IMR-90 (cell line): Measurements from ENCODE around the gene TCF12. TPM values are rescaled to one million over a fixed set of nuclear protein-coding genes. Genes with fewer than 3 reads are reported as not detected.

ENCODE experiments used
- ATAC-seq: fragments of 200-7000 bp; cut with Tn5 transposase; 2 replicates; pipeline ENCODE4 v1.9.1; 2020; ENCODE audit warnings: low read depth, mild to moderate bottlenecking, moderate library complexity
- BruUV-seq: library from RNA; stranded (reverse); fragments of 400-500 nt; replicated peaks from 2 replicates; lab custom pipeline; 2021; lab: Mats Ljungman, UMichigan
- CTCF ChIA-PET: fragments of 300-600 bp; formaldehyde crosslinking; extraction: SDS; loops from one replicate; lab custom pipeline; 2021; ENCODE audit warnings: antibody characterized with exemption; lab: Yijun Ruan, JAX
- POLR2A ChIA-PET: fragments of 300-600 bp; sonication (Branson Sonifier 250); formaldehyde crosslinking; loops from one replicate; lab custom pipeline; 2022; ENCODE audit warnings: antibody characterized with exemption; ENCODE audit not compliant: unreplicated experiment; lab: Charles Lee
- DNase-seq: peaks from one replicate; pipeline ENCODE4 v3.0.0; 2013
- H2AFZ ChIP-seq: replicated peaks from 2 replicates; pipeline ENCODE3; 2013; ENCODE audit warnings: low read length, mild to moderate bottlenecking; ENCODE audit not compliant: poor library complexity
- H2AK5ac ChIP-seq: 2 replicates; pipeline ENCODE4 v1.6.1; 2013; ENCODE audit warnings: low read depth, low read length, inconsistent platforms
- H2AK9ac ChIP-seq: replicated peaks from 2 replicates; pipeline ENCODE3; 2013; ENCODE audit warnings: mild to moderate bottlenecking, low read depth, low read length, moderate library complexity; ENCODE audit not compliant: poor library complexity
- H2BK120ac ChIP-seq: 2 replicates; pipeline ENCODE4 v1.6.1; 2013; ENCODE audit warnings: low read depth, low read length, inconsistent platforms
- H2BK15ac ChIP-seq: 3 replicates; pipeline ENCODE4 v1.6.1; 2013; ENCODE audit warnings: low read depth, low read length, inconsistent platforms
- H2BK20ac ChIP-seq: 2 replicates; pipeline ENCODE4 v1.6.1; 2013; ENCODE audit warnings: low read depth, mild to moderate bottlenecking, inconsistent platforms, low read length, moderate library complexity
- H2BK5ac ChIP-seq: 2 replicates; pipeline ENCODE4 v1.6.1; 2013; ENCODE audit warnings: mild to moderate bottlenecking, low read depth, low read length, inconsistent platforms; ENCODE audit not compliant: poor library complexity, severe bottlenecking
- H3K14ac ChIP-seq: replicated peaks from 2 replicates; pipeline ENCODE4 v1.6.1; 2013; ENCODE audit warnings: low read depth, low read length, inconsistent platforms
- H3K18ac ChIP-seq: 2 replicates; pipeline ENCODE4 v1.6.1; 2013; ENCODE audit warnings: low read depth, low read length, control low read depth
- H3K23ac ChIP-seq: 2 replicates; pipeline ENCODE4 v1.6.1; 2013; ENCODE audit warnings: low read depth, low read length, inconsistent platforms
- H3K27ac ChIP-seq: 2 replicates; pipeline ENCODE4 v1.5.1; 2013; ENCODE audit warnings: mild to moderate bottlenecking, control low read depth, low read length; ENCODE audit not compliant: insufficient read depth
- H3K27me3 ChIP-seq: 2 replicates; pipeline ENCODE4 v1.6.1; 2013; ENCODE audit warnings: low read length; ENCODE audit not compliant: control insufficient read depth, insufficient read depth
- H3K36me3 ChIP-seq: 2 replicates; pipeline ENCODE4 v1.6.1; 2013; ENCODE audit warnings: low read length, mixed read lengths; ENCODE audit not compliant: control insufficient read depth, insufficient read depth
- H3K4ac ChIP-seq: 2 replicates; pipeline ENCODE4 v1.6.1; 2013; ENCODE audit warnings: low read depth, low read length, inconsistent platforms
- H3K4me1 ChIP-seq: 2 replicates; pipeline ENCODE4 v1.6.1; 2013; ENCODE audit warnings: low read length, mixed read lengths; ENCODE audit not compliant: control insufficient read depth, insufficient read depth
- H3K4me2 ChIP-seq: 2 replicates; pipeline ENCODE4 v1.6.1; 2013; ENCODE audit warnings: low read depth, mild to moderate bottlenecking, control low read depth, low read length, moderate library complexity
- H3K4me3 ChIP-seq: 2 replicates; pipeline ENCODE4 v1.5.1; 2013; ENCODE audit warnings: low read depth, mild to moderate bottlenecking, control low read depth, low read length, moderate library complexity; ENCODE audit not compliant: insufficient read depth
- H3K56ac ChIP-seq: 2 replicates; pipeline ENCODE4 v1.6.1; 2013; ENCODE audit warnings: low read length, inconsistent platforms; ENCODE audit not compliant: insufficient read depth; ENCODE audit errors: extremely low read depth
- H3K79me1 ChIP-seq, 2 experiments: 2 replicates each; pipeline ENCODE4 v1.6.1; 2013; ENCODE audit warnings: low read length in 2 of 2, inconsistent platforms in 1 of 2, low read depth in 1 of 2
- H3K9ac ChIP-seq: 2 replicates; pipeline ENCODE4 v1.6.1; 2013; ENCODE audit warnings: low read depth, low read length, control low read depth
- H3K9me1 ChIP-seq: 2 replicates; pipeline ENCODE4 v1.6.1; 2013; ENCODE audit warnings: low read length, inconsistent platforms; ENCODE audit not compliant: insufficient read depth
- H3K9me3 ChIP-seq: 2 replicates; pipeline ENCODE4 v1.6.1; 2013; ENCODE audit warnings: low read length; ENCODE audit not compliant: control insufficient read depth, insufficient read depth
- H4K20me1 ChIP-seq: 2 replicates; pipeline ENCODE4 v1.6.1; 2013; ENCODE audit warnings: low read length, inconsistent platforms; ENCODE audit not compliant: insufficient read depth
- H4K5ac ChIP-seq: 2 replicates; pipeline ENCODE4 v1.6.1; 2013; ENCODE audit warnings: mild to moderate bottlenecking, low read depth, low read length, control low read depth
- H4K8ac ChIP-seq, 2 experiments: 2 replicates each; pipeline ENCODE4 v1.6.1; 2013; ENCODE audit warnings: low read depth in 2 of 2, low read length in 2 of 2, control low read depth in 1 of 2, inconsistent platforms in 1 of 2
- H4K91ac ChIP-seq: 2 replicates; pipeline ENCODE4 v1.6.1; 2013; ENCODE audit warnings: low read depth, low read length, inconsistent platforms; ENCODE audit not compliant: insufficient read depth
- MAFK ChIP-seq: IDR thresholded peaks from 2 replicates; pipeline ENCODE4 v1.6.1; 2012; ENCODE audit warnings: low read depth, low read length, improper control_type of control experiment
- USF2 ChIP-seq: fragments of 150-350 bp; IDR thresholded peaks from 2 replicates; pipeline ENCODE4 v1.6.1; 2017; ENCODE audit warnings: mild to moderate bottlenecking, antibody characterized with exemption, low read length, low read depth
- WGBS, 2 experiments: methylation state at CpG; one replicate each; pipeline versions ENCODE4 v1.1.5 to v1.1.7; 2013; ENCODE audit warnings: missing lambda C conversion rate in 2 of 2; ENCODE audit not compliant: insufficient read length in 1 of 2; ENCODE audit errors: extremely low coverage in 2 of 2; 5-methylcytosine and 5-hydroxymethylcytosine counted together
- dilution Hi-C: fragments of 300-500 bp; cut with HindIII; formaldehyde crosslinking; loops from one replicate; pipeline ENCODE4 v1.14.3; 2018; ENCODE audit warnings: low sequenced_read_pairs; ENCODE audit not compliant: unreplicated experiment
- in situ Hi-C: fragments of 300-500 bp; cut with MboI; formaldehyde crosslinking; loops from 3 replicates; pipeline ENCODE4 v1.14.3; 2019; ENCODE audit warnings: low sequenced_read_pairs, inconsistent platforms, mixed read lengths
- intact Hi-C: fragments of 100-400 bp; cut with micrococcal nuclease; formaldehyde crosslinking; loops from 2 replicates; pipeline ENCODE4 v1.10.0; 2022
- polyA plus RNA-seq, 3 experiments: library from polyadenylated mRNA; depleted of rRNA; stranded (reverse); fragments of >200 nt; gene quantifications; 2 replicates each; pipeline ENCODE4 v1.2.3, GENCODE V29; 2012; ENCODE audit warnings: low replicate concordance in 1 of 3
- total RNA-seq: library from RNA; depleted of rRNA; stranded (reverse); fragments of >200 nt; gene quantifications from 2 replicates; pipeline ENCODE4 v1.2.3, GENCODE V29; 2012

The TCF12 gene
- total and polyA plus RNA-seq, 2 of the 4 experiments (the other 2 are of a cell fraction): 79.4 to 160 TPM

- H3K4ac ChIP-seq: no peak overlapping the region
- no peak overlapping the region for H3K27ac ChIP-seq
- no peak overlapping the region for H3K23ac ChIP-seq
- no peak overlapping the region for H3K18ac ChIP-seq
- ChIA-PET POLR2A (no interaction called here), CTCF (no interaction called here)
- peak overlapping the region; percentile 66 for H2BK5ac ChIP-seq
- H2BK15ac ChIP-seq: no peak overlapping the region
- dilution Hi-C loops (no loop called here), intact Hi-C loops (no loop called here), in situ Hi-C loops (no loop called here)
- H3K4me2 ChIP-seq: peak overlapping the region; percentile 38; the same call in 1 of the 2 replicates
- H3K36me3 ChIP-seq: peaks cover 2% of the 10 kb centered on the region
- no peak overlapping the region for H3K14ac ChIP-seq
- peaks cover 5% of the 10 kb centered on the region; the same call in 1 of the 2 replicates for H4K20me1 ChIP-seq
- no peak overlapping the region for H2AK5ac ChIP-seq
- H2BK120ac ChIP-seq: no peak overlapping the region
- H3K27me3 ChIP-seq: no peaks in the 10 kb centered on the region
- no peak overlapping the region for H2BK20ac ChIP-seq
- no peak overlapping the region for H4K91ac ChIP-seq
- TF ChIP-seq MAFK (peak; percentile 43), USF2 (no peak)
- no peaks in the 10 kb centered on the region for H3K9me1 ChIP-seq
- H2AFZ ChIP-seq: no peak overlapping the region
- peaks cover 17 to 41% of the 10 kb centered on the region in 2 experiments for H3K79me1 ChIP-seq
- H3K9me3 ChIP-seq: no peaks in the 10 kb centered on the region
- H4K5ac ChIP-seq: 0 out of 2 replicates have a peak overlapping the region, but pooled peaks have one; percentile 6
- H3K56ac ChIP-seq: no peak overlapping the region
- peak; percentile 62 for ATAC-seq
- peaks cover 2% of the 10 kb centered on the region; the same call in 1 of the 2 replicates for H3K4me1 ChIP-seq
- no TSS peak for BruUV-seq
- no CpG with 5 or more reads among the region's 6 CpGs for WGBS, 2 experiments
- H3K4me3 ChIP-seq: no peak overlapping the region
- no peak overlapping the region for H2AK9ac ChIP-seq
- H3K9ac ChIP-seq: no peak overlapping the region
- DNase-seq: no peak
- no peak overlapping the region for H4K8ac ChIP-seq
These were observed 176.1 kb downstream of the TCF12 start for GRCh38 chr15:57094321-57095257.
